Activated gamma-delta T cell treated with anti-CD3 and anti-CD28 coated beads, Interleukin-2, amount 50 U/mL, for 16 hours (primary cell): ENCODE results near the gene TSBP1.
"Not testable (repeated sequence)": the region's sequence is repeated elsewhere in the genome, so short reads cannot be mapped to it uniquely, and the experiment has no call there.

Experiments used
- DNase-seq: peaks from one replicate; pipeline ENCODE4 v3.0.0-alpha.2; 2020; ENCODE audit warnings: low read depth

Gene TSBP1

DNA sequence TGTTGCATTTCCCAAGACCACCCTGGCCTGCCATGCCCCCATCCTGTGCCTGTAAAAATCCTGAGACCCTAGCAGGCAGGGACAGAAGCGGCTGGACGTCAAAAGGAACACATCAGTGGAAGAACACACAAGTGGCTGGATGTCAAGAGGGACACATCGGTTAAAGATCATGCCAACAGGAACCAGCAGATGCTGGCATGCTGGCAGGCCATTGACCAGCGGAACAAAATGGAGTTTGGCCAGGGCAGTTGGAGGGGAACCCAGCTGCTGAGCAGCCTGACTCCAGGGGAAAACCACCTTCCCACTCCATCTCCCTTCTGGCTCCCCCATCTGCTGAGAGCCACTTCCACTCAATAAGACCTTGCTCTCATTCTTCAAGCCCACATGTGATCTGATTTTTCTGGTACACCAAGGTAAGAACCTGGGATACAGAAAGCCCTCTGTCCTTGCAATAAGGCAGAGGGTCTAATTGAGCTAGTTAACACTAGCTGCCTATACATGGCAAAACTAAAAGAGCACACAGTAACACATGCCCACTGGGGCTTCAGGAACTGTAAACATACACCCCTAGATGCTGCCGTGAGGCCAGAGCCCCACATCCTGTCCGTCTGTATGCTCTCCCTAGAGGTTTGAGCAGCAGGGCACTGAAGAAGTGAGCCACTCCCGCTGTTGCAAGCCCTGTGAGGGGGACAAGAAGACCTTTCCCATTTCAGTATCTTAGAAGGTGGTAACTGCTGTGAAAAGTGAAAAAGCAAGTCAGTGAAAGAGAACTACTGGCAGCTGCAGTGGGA is 4.2 kb upstream of the TSBP1 start:
- DNase-seq, result no peak

- no peak for DNase-seq
Measured at GRCh38 chr6:32371229-32371628, 474 bp downstream of the TSBP1 start.

DNA sequence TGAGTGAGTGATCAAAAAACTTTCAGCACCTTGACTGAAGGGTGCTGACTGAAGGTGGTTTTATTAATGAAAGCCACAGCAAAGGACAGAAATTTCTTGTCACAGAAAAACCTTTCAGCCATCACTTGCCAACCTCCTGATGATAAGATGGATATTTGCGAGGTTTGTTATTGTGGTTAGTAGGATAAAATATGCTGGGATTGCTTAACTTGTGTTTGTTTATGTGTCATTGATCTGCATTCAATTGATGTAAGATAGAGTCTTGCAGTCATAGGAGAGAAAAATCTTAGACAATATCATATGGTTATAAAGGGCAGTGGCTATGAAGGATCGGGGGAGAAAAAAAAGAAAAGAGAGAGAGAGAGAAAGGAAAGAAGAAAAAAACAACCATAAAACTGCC is 1.2 kb downstream of the TSBP1 start:
- DNase-seq, result no peak

- DNase-seq, result no peak
Measured at GRCh38 chr6:32369660-32370059, 2.0 kb downstream of the TSBP1 start.

- no peak for DNase-seq
Measured at GRCh38 chr6:32367644-32368043, 4.1 kb downstream of the TSBP1 start.

DNA sequence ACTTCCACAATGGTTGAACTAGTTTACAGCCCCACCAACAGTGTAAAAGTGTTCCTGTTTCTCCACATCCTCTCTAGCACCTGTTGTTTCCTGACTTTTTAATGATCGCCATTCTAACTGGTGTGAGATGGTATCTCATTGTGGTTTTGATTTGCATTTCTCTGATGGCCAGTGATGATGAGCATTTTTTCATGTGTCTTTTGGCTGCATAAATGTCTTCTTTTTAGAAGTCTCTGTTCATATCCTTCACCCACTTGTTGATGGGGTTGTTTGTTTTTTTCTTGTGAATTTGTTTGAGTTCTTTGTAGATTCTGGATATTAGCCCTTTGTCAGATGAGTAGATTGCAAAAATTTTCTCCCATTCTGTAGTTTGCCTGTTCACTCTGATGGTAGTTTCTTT is 12.5 kb downstream of the TSBP1 start:
- not testable (repeated sequence) for DNase-seq

DNA sequence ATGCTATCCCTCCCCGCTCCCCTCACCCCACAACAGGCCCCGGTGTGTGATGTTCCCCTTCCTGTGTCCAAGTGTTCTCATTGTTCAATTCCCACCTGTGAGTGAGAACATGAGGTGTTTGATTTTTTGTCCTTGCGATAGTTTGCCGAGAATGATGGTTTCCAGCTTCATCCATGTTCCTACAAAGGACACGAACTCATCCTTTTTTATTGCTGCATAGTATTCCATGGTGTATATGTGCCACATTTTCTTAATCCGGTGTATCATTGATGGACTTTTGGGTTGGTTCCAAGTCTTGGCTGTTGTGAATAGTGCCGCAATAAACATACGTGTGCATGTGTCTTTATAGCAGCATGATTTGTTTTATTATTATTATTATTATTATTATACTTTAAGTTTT is 13.2 kb downstream of the TSBP1 start:
- not testable (repeated sequence) for DNase-seq

DNA sequence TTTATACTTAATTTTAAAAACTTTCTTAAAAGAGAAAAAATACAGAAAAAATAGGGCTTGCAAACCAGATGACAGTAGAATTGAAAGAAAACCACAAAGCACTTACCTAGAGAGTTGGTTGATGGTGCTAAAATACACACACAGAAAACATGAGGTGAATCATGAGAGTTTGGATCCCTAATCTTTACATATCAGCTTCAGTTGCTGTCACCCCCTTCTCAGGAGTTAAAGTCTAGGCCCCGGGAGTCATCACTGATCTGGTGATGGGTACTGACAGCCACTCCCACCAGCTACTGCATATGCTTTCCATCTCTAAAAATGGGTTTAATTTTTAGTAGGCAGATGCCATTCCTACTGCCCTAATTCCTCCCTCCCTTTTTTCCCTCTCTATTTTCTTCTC is 16.7 kb downstream of the TSBP1 start:
- DNase-seq, result no peak

DNA sequence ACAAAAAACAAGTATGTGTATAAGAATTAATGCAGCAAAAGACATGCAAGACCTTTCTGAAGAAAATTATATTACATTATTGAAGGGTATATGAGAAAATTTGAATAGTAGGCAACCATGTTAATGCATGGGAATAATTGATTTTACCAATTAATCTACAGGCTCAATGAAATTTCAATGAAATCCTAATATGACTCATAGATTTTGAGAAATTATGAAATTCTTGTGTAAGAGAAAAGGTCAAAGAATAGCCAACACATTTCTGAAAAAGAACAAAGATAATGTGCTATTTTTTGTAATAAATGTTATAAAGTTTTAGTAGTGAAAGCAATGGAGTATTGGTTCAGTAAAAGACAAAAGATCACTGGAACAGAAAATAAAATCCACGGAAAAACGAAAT is 18.4 kb downstream of the TSBP1 start:
- no peak for DNase-seq

- no peak for DNase-seq
Measured at GRCh38 chr6:32340242-32340641, 31.5 kb downstream of the TSBP1 start.

DNA sequence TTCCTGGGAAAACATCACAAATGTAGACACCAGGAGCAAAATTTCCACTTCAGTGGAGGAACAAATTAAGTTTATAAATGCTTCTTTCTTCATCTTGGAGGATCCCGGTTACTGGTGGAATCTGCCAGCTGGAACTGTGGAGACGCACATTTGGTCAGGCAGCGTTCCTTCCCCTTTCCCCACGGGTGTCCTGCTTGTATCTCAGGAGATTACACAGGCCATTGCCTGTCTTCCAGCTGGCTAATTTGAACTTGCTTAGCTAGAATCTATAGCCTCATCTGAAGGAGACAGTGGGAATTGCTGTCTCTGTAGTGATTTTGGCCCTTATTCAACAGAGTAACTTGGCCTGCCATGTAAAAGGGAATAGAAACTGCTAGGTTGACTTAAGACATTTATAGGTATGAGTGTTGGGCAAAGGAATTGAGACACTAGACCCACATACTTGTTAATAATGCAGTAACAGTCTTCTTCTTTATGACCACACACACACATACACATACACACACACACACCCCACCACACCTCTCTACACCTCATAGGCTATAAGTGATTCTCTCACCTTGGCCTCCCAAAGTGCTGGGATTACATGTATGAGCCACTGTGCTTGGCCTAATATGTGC is 34.4 kb downstream of the TSBP1 start:
- DNase-seq, result no peak

GRCh38 chr6:32332433-32332832 is 39.3 kb downstream of the TSBP1 start:
- no peak for DNase-seq

DNA sequence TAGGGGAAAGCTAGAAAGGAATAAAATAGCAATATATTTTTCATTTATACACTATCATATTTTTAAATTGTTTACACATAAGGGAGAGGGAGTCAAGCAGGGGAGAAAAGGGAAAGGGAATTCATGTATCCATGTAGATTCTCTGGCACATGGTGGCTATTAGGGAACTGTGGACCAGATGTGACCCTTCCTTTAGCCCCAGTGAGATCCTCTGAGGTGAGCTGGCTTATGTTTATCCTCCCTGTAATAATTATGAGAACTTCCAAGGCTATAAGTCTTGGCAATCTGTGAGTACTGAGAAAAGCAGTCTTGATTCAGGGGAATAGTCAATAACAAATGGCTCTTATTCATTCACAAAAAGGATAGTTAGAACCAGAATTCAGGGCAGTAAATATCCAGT is 42.6 kb downstream of the TSBP1 start:
- DNase-seq, result no peak

DNA sequence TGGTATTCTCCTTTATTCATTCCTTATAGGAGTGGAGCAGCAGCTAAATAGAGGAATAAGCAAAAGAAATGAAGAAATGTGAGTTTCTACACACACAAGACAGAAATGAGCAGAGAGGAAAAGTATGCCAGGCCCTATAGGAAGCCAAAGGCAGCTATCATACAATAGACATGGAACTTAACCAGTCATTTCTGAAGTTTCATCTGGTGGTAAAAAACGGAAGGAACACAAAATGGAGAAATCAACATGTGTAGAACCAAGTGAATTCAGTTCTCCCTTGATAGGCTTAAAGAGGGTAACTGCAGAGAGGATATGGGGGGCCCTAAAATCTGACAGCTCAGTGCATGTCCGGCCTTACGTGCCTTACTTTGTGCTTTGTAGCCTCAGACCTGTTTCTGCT is 44.6 kb downstream of the TSBP1 start:
- DNase-seq, result no peak

GRCh38 chr6:32318501-32318900 is 53.2 kb downstream of the TSBP1 start:
- DNase-seq, result no peak

GRCh38 chr6:32317541-32317940 is 54.2 kb downstream of the TSBP1 start:
- DNase-seq, result no peak

- no peak for DNase-seq
Measured at GRCh38 chr6:32313964-32314363, 57.7 kb downstream of the TSBP1 start.

DNA sequence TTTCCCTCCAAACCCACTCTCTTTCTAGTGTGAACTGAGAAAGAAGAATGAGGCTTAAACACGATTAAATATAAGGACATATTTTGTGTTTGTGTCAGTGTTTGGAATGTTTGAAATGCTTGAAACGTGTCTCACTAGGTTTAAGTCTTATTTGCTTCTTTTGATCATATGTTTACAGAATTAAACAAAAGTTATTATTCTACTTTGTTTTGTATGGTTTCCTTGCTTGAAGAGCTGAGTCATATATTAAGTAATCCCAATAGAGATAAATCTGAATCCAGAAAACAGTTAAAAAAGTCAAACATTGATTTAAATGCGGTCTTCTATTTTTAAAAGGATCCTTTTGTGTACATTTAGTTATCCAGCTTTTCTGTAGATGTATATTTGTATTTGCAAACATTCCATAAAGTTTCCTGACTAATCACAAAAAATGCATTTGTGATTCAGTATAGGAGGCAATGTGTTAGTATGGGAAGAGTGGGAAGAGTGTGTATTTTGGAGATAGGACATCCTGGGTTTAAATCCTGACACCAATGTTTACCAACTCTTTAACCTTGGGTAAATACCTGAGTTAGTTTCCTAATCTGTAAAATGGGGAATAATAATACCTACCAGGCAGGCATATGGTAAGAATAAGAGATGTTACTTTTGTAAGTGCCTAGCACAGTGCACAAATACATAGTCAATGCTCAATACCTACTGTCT is 72.9 kb downstream of the TSBP1 start:
- DNase-seq, result no peak

DNA sequence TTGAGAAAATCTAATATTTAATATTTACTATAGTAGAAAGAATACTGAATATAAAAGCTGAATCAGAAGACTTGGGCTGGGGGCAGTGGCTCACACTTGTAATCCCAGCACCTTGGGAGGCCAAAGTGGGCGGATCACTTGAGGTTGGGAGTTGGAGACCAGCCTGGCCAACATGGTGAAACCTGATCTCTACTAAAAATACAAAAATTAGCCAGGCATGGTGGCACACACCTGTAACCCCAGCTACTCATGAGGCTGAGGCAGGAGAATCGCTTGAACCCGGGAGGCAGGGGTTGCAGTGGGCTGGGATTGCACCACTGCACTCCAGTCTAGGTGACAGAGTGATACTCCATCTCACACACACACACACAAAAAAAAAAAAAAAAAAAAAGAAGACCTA is 76.7 kb downstream of the TSBP1 start:
- DNase-seq, result not testable (repeated sequence)

GRCh38 chr6:32294566-32294965 is 77.1 kb downstream of the TSBP1 start:
- no peak for DNase-seq

DNA sequence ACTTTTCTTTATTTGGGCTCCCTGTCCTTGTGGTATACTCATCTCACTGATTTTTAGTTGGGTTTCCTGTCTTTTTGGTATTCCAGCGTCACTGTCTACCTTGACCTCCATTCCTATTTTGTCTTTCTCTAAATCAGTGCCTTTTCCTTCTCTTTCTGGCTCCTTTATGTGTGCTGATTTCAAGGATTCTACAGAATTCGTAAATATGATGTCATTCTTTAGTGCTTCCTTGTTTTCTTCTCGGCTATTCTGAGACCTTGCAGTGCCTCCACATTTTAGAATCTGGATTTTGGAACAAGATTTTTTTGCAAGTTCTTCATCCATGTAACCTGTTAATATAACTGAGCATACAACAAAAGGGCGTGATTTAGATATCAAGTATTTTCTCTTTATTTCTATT is 78.0 kb downstream of the TSBP1 start:
- no peak for DNase-seq

GRCh38 chr6:32291543-32291942 is 80.2 kb downstream of the TSBP1 start:
- no peak for DNase-seq

- DNase-seq, result no peak
Measured at GRCh38 chr6:32290886-32291450, 80.7 kb downstream of the TSBP1 start.
